Thoracic aorta (tissue), 2 donors: Measurements from ENCODE around the gene CWC27. TPM values are rescaled to one million over a fixed set of nuclear protein-coding genes. Genes with fewer than 3 reads are reported as not detected.
A peak's percentile ranks its signal among the peaks of the same experiment; 100 is the strongest.

Experiments used
- ATAC-seq: fragments of 150-250 bp; one replicate; pipeline ENCODE4 v1.8.0; 2017; ENCODE audit warnings: low read depth; ENCODE audit not compliant: insufficient number of reproducible peaks, low FRiP score
- DNase-seq: peaks from one replicate; pipeline ENCODE4 v3.0.0-alpha.2; 2020; ENCODE audit warnings: low spot score
- H3K27ac ChIP-seq, 2 donors: fragments of 200-600 bp; sonication (generic); 1 replicate in 1 of 2; 2 replicates in 1 of 2; pipeline ENCODE4 v1.5.1; 2016; ENCODE audit warnings: mild to moderate bottlenecking in 2 of 2, moderate library complexity in 2 of 2
- H3K27me3 ChIP-seq: fragments of 200-600 bp; sonication (generic); replicated peaks from 2 replicates; pipeline ENCODE4 v1.6.0; 2016; ENCODE audit warnings: mild to moderate bottlenecking; ENCODE audit not compliant: insufficient read depth
- H3K36me3 ChIP-seq: fragments of 200-600 bp; sonication (generic); one replicate; pipeline ENCODE4 v1.5.1; 2016
- H3K4me1 ChIP-seq, 2 donors: fragments of 200-600 bp; sonication (generic); 1 replicate in 1 of 2; 2 replicates in 1 of 2; pipeline versions ENCODE4 v1.5.1 to v1.6.0; 2016; ENCODE audit warnings: low read depth in 2 of 2, mild to moderate bottlenecking in 1 of 2; ENCODE audit not compliant: control insufficient read depth in 1 of 2
- H3K4me3 ChIP-seq: fragments of 200-600 bp; sonication (generic); 2 replicates; pipeline ENCODE4 v1.5.1; 2016; ENCODE audit warnings: mild to moderate bottlenecking
- H3K9me3 ChIP-seq: fragments of 200-600 bp; sonication (generic); 2 replicates; pipeline ENCODE4 v1.5.1; 2016
- total RNA-seq, 2 donors: library from RNA; depleted of rRNA; stranded (reverse); fragments of >200 nt; gene quantifications; one replicate each; pipeline versions ENCODE4 v1.1.0 to v1.2.3, GENCODE V29; 2016
- TF ChIP-seq, protein P1 (sequence below): fragments of 200-600 bp; sonication (generic); IDR thresholded peaks from one replicate; pipeline ENCODE4 v1.5.1; 2019; ENCODE audit warnings: antibody characterized with exemption

The CWC27 gene
- 10 to 100 TPM; 13.4 to 24.8 TPM for total RNA-seq

DNA sequence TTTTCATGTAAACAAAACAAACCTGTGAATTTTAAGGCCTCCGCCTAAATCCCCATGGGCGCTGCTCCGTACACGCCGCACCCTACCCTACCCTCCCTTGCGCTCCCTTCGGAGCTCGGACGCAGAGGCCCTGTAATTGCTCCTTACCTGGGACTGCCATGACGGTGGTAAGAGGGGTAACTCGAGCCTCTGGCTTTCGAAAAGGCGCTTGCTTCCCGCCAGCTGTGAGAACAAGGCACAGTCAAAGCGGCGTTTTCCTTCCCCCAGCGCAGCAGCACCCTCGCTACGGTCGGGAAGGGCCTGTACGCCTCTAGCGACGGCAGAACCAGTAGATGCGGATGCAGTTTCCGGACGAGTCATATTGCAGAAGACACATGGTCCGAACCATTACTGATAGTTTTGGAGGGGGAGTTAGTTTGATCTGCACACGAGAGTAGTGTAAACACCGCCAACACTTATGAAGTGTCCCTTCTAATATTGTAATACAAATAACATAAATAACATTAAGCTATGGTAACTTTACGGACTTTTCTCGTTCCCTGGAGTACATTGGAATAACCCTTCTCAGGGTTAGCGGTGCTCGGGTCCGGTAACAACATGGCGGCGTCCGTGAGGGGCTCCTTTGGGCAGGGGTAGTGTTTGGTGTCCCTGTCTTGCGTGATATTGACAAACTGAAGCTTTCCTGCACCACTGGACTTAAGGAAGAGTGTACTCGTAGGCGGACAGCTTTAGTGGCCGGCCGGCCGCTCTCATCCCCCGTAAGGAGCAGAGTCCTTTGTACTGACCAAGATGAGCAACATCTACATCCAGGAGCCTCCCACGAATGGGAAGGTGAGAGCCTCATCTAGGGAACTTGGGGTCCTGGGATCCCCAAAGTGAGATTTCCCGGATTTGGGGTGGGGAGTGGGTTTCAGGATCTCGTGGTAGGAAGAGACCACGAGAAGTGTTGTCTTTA is at the start of gene CWC27, which contains the start of gene SREK1IP1:
CWC27 (plus strand) TSS at position 573 of the 955 bp plus-strand sequence; CDS start at position 790, 217 bp downstream.
SREK1IP1 (minus strand) TSS at position 334 of the 955 bp plus-strand sequence; CDS start at position 160, 174 bp downstream.
- TF ChIP-seq, protein P1, sequence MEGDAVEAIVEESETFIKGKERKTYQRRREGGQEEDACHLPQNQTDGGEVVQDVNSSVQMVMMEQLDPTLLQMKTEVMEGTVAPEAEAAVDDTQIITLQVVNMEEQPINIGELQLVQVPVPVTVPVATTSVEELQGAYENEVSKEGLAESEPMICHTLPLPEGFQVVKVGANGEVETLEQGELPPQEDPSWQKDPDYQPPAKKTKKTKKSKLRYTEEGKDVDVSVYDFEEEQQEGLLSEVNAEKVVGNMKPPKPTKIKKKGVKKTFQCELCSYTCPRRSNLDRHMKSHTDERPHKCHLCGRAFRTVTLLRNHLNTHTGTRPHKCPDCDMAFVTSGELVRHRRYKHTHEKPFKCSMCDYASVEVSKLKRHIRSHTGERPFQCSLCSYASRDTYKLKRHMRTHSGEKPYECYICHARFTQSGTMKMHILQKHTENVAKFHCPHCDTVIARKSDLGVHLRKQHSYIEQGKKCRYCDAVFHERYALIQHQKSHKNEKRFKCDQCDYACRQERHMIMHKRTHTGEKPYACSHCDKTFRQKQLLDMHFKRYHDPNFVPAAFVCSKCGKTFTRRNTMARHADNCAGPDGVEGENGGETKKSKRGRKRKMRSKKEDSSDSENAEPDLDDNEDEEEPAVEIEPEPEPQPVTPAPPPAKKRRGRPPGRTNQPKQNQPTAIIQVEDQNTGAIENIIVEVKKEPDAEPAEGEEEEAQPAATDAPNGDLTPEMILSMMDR = peak; percentile 19
- Histone ChIP-seq H3K4me1 (peaks cover 35 to 44% of the 10 kb centered on the region in 2 donors), H3K9me3 (no peaks in the 10 kb centered on the region), H3K4me3 (peak within 1 kb of the TSS; percentile 87), H3K27ac (peak within 1 kb of the TSS; percentile 77 to 85), H3K27me3 (no peaks in the 10 kb centered on the region), H3K36me3 (no peaks in the 10 kb centered on the region)
- DNase-seq = peak; percentile 36
- ATAC-seq = peak; percentile 91

DNA sequence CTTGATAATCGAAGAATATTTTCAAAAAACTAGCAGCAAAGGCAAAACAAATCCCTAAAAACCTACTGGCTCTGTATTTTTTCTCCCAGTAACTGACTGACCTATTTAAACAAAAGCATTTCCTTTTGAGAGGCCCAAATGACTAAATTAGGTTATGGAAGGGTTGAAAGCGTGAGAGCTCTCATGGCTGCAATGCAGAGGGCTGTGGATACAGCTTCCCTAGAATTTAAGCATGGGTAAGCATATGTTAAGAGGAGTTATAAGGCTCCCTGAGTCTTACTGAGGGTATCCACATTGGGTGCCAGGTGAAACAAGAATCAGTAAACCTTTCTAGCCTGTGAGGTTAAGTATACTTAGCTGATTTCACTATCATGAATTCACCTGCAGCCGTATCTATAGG is 46.1 kb upstream of the CWC27 start:
- Histone ChIP-seq H3K4me1 (no peaks in the 10 kb centered on the region), H3K4me3 (no peak overlapping the region), H3K27ac (no peak overlapping the region), H3K27me3 (no peaks in the 10 kb centered on the region), H3K9me3 (no peaks in the 10 kb centered on the region), H3K36me3 (no peaks in the 10 kb centered on the region)
- TF ChIP-seq, protein P1 = no peak
- ATAC-seq (no peak), DNase-seq (no peak)

GRCh38 chr5:64727150-64727549 is 41.6 kb upstream of the CWC27 start:
- Histone ChIP-seq H3K9me3 (no peaks in the 10 kb centered on the region), H3K27me3 (no peaks in the 10 kb centered on the region), H3K27ac (no peak overlapping the region), H3K4me1 (no peaks in the 10 kb centered on the region), H3K4me3 (no peak overlapping the region), H3K36me3 (no peaks in the 10 kb centered on the region)
- no peak for DNase-seq
- ATAC-seq = no peak
- TF ChIP-seq, protein P1 = no peak

DNA sequence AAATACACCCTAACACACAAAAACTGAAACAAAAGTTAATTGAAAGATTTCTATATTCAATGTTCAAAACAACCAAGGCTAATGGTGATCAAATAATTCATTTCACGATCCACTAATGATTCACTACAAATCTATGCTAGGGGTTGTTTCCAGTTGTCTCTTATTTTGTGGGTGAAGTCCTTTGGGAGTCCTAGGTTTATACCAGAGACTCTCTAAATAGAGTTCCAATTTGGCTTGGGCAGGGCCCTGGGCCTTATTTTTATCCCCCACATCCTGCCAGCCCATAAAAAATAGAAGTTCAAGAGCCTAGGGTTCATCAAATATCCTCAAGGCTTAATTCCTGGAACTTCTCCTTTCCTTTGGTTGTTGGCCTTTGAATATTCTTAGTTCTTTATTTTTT is 26.3 kb upstream of the CWC27 start:
- TF ChIP-seq, protein P1 = no peak
- no peak for ATAC-seq
- Histone ChIP-seq H3K36me3 (peaks cover 8% of the 10 kb centered on the region), H3K4me1 (no peaks in the 10 kb centered on the region), H3K27me3 (no peaks in the 10 kb centered on the region), H3K27ac (no peak overlapping the region), H3K4me3 (no peak overlapping the region), H3K9me3 (no peaks in the 10 kb centered on the region)
- no peak for DNase-seq

DNA sequence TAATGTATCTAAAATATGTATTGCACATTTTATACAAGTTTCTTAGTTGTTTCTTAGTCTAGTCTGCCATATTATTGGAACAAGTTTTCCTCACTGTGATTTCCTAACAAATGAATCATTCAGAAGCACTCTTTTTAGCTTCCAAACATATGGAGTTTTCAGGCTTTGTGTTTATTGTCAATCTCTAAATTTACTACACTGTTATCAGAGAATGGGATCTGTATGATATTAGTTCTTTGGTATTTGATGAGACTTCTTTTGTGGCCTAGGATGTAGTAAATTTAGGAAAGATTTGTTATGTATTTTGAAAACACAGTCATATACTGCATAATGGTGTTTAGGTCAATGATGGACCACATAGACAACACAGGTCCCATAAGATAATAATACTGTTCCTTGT is 25.9 kb upstream of the CWC27 start:
- TF ChIP-seq, protein P1 = no peak
- Histone ChIP-seq H3K27ac (no peak overlapping the region), H3K4me3 (no peak overlapping the region), H3K9me3 (no peaks in the 10 kb centered on the region), H3K36me3 (peaks cover 8% of the 10 kb centered on the region), H3K4me1 (no peaks in the 10 kb centered on the region), H3K27me3 (no peaks in the 10 kb centered on the region)
- DNase-seq (no peak), ATAC-seq (no peak)
